Stimulated activated CD4-positive, alpha-beta T cell treated with anti-CD3 and anti-CD28 coated beads, Interleukin-4, amount 100 ng/mL, for 48 hours (primary cell): Measurements from ENCODE around the gene MIDN.

ENCODE experiments used
- DNase-seq, 2 donors: peaks; one replicate each; pipeline ENCODE4 v3.0.0-alpha.2; 2020; ENCODE audit warnings: low read depth in 2 of 2

The MIDN gene

DNA sequence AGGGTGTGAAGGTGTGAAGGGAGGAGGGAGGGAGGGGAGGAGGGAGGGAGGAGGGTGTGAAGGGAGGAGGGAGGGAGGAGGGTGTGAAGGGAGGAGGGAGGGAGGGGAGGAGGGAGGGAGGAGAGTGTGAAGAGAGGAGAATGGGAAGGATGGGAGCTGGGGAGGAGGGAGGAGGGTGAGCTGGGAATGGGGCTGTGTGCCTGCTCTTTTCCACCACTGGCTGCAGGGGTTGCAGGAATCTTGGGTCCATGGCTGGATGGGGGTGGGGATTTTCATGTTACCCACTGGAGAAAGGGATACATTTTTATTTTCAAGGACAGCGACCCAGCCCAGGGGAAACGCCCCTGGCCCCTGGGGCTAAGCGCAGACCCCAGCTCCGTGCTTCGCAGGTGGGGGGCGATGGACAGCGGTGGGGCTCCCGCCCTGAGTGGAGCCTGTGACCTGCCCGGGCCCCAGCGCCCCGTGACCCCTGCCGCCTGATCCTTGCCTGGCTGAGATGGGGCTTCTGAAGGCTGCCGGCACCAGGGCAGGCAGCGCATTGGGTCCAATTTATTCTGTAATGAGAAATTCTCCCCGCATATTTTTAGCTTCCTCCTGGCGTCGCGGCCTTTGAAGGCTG is 34.3 kb downstream of the MIDN start:
- no peak for DNase-seq

GRCh38 chr19:1283207-1283916 is 35.0 kb downstream of the MIDN start:
- no peak for DNase-seq

- DNase-seq = no peak
These were observed 35.5 kb downstream of the MIDN start for GRCh38 chr19:1283917-1284292.

DNA sequence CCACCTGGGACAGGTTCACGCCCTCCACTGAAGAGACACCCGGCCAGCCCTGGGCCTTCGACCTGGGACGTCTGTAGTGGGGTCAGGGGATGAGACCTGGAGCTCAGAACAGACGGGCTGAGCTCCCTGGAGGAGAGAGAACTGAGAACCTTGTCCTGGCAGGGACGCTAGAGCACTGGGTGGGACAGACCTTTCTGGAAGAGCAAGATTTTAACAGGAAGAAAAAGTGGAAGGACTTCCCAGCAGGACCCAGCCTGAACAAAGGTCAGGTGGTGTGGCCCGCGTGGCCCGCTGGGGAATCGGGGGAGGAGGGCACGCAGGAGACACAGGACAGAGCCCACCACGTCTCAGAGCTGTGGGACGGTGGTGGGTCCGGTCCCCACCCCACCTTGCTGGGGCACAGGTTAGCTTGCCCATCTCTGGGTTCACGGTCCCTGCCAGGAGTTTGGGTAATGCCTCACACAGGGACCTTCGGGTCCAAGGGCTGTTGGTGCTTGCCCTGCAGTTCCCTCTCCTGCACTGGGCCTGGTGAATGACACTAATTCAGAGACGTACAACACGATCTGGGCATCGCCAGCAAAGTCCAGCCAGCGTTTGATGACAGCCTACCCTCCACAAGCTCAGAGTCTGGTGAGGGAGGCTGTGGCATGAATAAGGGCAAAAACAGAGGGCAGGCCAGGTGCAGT is 36.1 kb downstream of the MIDN start:
- no peak for DNase-seq

GRCh38 chr19:1284979-1285736 is 36.8 kb downstream of the MIDN start:
- DNase-seq = no peak

- DNase-seq = no peak
These were observed 37.5 kb downstream of the MIDN start, which contains the start of gene EFNA2 for GRCh38 chr19:1285737-1286360. TSS of gene EFNA2 (plus strand) at chr19:1285873. CDS start at chr19:1286169, 296 bp downstream.

- no peak for DNase-seq
These were observed 38.3 kb downstream of the MIDN start for GRCh38 chr19:1286487-1287353.

DNA sequence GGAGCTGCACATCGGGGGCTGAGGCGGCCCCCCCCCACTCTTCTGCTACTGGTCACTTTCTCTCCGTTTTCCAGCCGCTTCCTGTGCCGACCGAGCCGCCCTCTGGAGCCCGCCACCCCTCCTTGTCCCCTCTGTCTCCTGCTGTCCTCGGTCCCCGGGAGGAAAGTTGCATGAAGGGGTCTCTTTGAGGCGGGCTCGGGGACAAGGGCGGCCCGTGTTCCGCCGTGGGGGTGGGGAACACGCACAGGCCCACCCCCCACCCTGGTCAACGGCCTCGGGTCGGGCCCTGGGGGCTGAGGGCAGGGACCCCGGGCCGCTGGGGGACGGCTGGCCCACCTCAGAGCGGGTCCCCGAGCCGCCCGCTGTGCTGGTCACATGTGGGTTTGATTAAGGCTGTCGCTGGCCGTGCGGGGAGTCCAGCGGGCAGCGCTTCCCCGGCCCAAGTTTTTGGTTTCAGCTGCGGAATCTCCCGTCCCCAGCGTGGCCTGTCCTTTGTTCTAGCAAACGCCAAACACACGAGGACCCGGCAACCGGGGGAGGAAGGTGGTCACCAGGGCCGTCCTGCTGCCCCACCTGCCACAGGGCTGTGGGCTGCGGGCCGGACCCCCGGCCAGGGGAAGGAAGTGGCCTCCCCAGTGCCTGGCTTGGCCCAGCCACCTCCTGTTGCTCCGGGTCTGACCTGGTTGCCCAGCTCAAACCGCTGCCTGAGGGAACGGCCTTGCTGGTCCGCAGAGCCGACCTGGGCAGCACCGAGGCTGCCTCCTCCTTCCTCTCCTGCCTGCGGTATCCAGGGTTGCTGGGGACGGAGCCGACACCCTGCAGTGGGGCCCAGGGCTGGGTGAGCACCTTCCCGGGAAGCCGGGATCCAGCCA is 39.2 kb downstream of the MIDN start:
- DNase-seq = no peak

GRCh38 chr19:1288226-1288612 is 39.8 kb downstream of the MIDN start:
- DNase-seq = no peak

DNA sequence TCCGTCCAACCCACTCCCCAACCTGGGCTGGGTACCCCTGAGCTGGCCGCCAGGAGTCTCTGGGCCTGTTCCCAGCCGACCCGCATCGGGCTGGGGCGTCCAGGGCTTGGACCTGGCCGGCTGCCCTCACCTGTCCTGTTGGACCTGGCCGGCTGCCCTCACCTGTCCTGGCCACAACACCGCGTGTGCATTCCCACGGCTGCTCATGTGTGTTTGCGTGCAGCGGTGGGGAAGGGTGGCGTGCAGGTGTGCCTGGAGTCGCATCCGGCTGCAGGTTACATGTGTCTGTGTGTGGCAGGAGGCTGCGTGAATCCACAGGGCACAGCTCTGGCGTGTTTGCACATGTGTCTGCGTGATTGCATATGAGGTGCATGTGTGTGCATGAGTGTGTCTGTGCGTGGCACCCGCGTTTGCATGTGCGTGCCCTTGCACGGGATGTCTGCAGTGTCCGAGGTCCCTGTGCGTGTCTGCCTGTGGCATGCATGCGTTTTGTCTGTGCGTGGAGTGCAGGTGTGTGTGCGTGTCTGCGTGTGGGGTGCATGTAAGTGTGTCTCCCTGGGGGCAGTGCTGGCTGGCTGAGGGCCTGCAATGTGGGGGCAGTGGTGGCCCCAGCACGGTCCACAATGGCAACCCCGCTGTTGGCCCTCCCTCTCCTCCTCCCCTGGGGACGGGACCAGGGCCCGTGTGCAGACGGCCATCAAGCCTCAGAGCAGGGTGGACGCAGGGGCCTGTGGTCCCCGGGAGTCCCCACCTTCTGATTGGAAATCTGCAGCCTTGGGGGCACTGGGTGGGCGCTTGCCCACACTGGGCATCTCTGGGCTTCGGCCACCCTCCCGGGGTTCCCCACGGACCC is 40.7 kb downstream of the MIDN start:
- no peak for DNase-seq

- DNase-seq = no peak
These were observed 41.3 kb downstream of the MIDN start for GRCh38 chr19:1289686-1290025.

- no peak for DNase-seq
These were observed 41.9 kb downstream of the MIDN start for GRCh38 chr19:1290196-1290702.

GRCh38 chr19:1290703-1291651 is 42.6 kb downstream of the MIDN start:
- DNase-seq = no peak

DNA sequence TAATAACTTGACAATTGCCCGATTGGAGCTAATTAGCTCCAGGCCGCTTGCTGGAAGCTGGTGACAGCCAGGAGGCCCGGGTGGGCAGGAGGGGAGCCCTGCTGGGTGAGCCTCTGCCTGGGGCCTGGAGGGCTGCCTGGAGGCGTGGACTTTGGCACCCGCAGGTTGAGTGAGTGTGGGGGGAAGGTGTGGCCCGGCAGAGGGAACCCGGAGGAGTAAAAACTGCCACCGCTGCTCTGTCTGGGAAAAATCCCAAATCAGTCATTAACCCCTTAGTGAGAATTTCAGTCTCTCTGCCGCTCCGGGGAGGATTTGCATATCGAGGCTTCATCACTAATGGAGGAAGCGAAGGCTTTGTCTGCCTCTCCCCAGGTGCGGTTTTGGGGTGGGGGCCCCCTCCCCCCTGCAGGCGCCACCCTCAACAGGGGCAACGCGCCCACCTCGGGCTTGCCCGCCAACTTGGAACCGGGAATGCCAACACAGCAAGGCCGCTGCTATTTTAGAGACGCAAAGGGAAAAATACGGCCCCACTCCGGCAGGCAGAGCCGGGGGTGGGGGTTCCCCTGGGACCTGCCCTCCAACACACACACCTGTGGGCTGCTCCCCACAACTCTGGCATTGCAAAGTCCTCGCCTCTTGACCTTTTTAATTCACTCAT is 43.5 kb downstream of the MIDN start:
- no peak for DNase-seq

DNA sequence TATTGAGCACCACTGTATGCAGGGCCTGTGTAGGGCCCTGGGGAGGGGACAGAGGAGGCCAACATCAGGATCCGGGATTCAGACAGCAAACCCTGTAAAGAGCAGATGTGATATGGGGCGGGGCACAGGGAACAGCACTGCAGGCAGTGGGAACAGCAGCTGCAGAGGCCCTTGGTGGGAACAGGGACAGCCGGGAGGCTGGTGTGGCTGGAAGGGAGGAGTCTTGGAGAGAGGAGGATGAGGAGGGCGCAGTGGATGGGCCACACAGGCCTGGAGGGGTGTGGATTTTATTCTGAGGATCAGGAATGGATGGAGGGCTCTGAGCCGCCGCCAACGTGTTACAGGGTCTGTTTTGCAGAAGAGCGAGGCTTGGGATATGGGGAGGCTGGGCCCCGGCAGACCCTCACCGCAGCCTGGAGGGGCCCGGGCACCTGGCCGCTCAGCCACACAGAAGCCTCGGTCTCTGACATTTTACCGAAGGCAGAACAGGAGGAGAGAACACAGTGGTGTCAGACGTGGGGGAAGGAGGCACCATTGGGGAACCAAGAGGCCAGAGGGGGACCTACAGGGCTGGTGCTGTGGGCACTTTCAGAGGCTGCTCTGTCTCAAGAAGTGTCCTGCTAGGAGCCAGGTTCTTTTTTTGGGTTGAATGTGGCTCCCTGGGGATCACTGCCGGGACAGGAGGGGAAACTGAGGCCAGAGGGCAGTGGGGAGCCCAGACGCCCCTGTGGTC is 44.2 kb downstream of the MIDN start:
- DNase-seq = no peak

- DNase-seq = no peak
These were observed 45.6 kb downstream of the MIDN start for GRCh38 chr19:1293782-1294604.
